Fibroblast of skin of abdomen (primary cell): Measurements from ENCODE around the gene ANTKMT.
"Not testable (repeated sequence)": the region's sequence is repeated elsewhere in the genome, so short reads cannot be mapped to it uniquely, and the experiment has no call there.

Source experiments
- DNase-seq: peaks from one replicate; pipeline ENCODE4 v3.0.0-alpha.2; 2013

Gene ANTKMT

DNA sequence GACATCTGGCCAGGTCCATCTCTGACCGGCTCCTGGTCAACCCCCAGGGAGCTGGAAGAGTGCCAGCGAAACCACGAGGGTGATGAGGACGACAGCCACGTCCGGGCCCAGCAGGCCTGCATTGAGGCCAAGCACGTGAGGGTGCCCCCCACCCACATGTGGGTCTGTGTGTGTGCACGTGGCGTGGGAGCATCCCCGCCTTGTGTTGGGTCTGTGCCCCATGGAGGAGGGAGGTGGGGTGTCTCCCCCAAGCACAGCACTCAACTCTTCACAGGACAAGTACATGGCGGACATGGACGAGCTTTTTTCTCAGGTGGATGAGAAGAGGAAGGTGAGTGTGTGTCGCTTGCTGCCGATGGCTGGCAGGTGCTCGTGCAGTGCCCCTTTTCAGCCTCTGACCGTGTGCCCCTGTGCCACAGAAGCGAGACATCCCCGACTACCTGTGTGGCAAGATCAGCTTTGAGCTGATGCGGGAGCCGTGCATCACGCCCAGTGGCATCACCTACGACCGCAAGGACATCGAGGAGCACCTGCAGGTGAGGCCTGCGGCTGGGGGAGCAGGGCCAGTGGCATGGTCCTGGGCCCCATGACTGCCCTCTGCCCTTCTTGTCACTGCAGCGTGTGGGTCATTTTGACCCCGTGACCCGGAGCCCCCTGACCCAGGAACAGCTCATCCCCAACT, 39.1 kb upstream of the ANTKMT start:
- DNase-seq: no peak

DNA sequence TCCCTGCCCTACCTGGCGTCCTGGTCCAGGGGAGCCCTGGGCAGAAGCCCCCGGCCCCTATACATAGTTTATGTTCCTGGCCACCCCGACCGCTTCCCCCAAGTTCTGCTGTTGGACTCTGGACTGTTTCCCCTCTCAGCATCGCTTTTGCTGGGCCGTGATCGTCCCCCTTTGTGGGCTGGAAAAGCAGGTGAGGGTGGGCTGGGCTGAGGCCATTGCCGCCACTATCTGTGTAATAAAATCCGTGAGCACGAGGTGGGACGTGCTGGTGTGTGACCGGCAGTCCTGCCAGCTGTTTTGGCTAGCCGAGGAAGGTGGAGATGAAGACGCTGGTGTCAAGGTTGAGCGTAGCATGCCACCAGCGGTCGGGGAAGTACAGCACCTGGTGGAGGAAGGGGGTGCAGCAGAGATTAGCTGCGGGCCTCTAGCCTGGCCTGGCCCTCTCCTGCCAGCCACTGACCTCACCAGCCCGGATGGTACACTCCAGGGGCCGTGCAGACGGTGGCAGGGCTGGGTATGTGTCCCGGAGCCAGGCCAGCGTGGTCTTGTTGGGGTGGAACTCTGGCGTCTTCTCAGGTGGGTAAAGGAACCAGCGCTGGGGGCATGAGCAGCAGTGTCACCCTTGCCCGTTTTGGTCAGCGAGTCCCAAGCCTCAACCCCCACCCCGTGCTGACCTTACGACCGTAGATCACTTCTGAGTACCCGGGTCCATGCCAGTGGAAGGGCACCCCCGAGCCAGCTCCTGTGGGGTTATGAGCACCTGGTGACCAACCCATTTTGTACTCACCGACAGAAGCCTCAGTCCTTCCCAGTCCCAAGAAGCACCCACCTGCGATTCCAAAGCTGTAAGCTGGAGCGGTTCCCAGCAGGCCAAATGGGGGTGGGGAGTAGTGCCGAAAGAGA, 38.2 kb upstream of the ANTKMT start:
- DNase-seq: no peak

DNA sequence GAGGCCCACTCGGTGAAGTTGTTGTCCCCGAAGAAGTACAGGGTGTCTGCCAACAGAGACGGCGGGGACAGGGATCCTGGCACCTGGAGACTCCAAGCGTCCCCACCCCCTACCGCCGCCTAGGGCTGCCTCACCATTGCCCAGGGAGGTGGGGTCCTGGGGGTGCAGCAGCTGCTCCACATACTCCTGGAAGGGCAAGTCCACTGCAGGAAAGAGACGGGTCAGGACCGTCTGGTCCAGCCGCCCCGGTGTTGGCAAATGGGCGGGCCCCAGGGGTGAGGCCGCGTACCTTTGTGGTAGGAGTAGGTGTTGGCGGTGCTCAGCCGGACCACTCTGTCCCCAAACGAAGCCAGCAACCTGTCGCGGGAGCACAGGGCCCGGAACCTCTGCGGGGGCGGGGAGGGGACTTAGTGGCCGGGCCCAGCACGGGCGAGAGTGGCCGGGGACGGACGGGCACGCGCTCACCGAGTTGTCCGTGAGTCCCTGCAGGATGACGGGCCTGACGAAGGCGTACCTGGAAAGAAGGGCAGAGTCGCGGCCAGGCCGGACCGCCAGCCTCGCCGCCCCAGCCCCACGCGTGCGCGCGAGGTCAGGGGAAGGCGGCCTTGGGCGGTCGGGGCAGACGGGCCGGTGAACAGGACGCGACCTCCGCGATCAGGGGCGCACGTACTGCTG, 37.4 kb upstream of the ANTKMT start:
- no peak for DNase-seq

DNA sequence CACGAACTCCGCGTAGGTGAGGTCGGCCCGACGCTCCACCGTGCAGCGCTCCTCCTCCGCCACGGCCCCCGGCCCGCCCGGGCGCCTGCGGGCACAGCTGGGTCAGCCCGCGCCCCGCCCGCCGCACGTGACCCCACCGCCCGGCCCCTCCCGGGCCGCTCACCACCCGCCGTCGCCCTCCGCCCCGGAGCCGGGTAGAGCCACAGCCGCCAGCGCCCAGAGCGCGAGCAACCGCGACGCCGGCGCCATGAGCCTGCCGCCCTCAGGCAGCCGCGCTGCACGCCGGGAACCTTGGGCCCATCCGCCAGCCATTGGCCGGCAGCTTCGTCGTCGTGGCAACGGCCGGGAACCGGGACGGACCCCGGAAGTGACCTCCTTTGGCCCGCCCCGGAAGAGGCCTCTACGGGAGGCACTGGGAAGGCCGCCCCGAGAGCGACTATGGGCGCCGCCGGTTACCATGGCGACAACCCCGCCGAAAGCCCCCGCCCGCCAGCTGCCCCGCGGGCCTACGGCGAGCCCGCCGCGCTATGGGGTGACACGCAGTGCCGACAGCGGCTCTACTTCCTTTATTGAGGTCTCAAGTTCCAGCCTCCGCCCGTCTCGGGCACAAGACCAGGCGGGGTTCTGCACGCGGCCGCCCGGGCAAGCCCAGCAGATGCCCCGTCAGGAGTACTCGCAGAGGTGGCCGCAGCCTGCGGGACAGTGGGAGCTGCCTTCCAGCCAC, 36.7 kb upstream of the ANTKMT start, which contains the start of gene JMJD8:
Gene JMJD8 (minus strand): TSS at position 264 of the 724 bp plus-strand sequence. CDS start 15 bp downstream, at position 249.
- DNase-seq: peak; percentile 95

DNA sequence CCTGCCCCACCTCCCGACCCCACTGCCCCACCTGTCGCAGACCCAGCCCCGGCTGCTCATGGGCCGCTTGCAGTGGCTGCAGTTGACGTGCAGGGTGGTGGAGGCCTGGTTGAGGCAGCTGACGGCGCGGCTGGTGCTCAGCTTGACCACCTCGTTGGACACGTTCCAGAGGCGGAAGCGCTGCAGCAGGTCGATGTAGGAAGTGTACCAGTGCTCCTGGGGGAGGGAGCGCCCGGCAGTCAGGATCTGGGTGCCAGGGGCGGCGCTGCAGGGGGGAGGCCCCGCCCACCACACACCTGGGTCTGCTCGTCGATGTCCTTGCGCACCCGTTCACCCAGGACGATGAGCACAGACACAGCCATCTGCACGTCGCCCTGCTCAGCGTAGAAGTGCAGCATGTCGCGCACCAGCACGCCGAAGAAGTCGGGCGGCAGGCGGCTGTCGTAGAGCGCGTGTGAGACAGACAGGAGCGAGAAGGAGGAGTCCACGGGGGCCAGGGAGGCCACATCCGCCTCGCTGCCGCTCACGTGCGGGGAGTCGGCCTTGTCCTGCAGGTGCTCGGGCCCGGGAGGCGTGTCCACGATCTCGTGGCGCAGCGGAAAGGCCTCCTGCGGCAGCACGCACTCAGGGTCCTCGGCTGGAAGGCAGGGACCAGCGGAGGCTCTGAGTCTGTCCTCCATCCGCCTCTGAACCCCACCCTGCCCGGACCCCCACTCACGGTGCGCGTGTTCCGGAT, 35.8 kb upstream of the ANTKMT start:
- DNase-seq: no peak

DNA sequence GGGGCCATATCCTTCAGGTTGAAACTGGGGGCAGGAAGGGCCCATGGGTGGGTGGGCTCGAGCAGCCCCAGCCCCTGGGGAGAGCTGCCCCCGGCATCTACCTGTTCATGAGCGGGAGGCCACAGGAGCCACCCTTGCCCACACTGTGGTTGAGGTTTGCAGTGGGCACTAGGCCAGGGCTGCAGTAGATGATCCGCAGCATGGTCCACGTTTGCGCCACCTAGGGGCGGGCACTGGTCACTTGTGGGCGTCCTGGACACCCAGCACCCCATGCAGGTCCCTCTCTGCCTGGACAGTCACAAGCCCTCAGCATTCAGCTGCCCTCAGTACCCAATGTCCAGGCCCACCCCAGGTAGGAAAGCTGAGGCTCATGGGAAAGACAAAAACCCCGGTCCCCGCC, 35.0 kb upstream of the ANTKMT start:
- peak; percentile 20 for DNase-seq

DNA sequence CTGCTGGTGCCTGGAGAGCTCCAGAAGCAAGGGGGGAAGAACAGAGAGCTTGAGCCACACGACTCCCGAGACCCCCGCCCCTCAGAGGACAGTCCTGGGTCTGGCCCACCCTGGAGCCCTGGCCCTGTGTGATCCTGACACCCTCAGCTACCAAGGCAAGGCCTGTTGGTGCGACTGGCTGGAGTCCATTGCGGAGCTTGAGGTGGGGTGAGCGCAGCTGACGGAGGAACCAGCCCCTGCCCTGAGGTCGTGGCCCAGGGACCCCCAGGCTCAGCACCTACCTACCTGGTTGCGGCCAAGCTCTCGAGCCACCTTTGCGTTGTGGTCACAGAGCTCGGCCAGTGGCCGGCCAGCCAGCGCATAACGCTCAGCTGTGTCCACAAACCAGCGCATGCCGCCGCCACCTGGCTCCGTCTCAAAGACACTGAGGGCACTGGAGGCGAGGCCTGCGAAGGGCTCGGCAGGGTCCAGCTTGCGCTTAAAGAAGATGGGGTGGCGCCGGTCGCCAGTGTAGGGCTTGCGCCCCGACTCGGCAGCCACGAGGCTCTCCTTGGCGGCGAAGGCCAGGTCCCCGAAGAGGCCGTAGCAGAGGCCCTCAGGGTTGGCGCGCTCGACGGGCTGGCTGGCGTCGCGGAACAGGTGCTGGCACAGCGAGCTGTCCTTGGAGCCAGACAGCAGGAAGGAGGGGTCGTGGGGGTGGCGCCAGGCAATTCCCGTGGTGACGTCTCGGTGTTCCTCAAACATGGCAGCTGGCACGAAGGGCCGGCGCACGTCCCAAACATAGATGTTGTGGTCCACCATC, 34.3 kb upstream of the ANTKMT start:
- DNase-seq: no peak

DNA sequence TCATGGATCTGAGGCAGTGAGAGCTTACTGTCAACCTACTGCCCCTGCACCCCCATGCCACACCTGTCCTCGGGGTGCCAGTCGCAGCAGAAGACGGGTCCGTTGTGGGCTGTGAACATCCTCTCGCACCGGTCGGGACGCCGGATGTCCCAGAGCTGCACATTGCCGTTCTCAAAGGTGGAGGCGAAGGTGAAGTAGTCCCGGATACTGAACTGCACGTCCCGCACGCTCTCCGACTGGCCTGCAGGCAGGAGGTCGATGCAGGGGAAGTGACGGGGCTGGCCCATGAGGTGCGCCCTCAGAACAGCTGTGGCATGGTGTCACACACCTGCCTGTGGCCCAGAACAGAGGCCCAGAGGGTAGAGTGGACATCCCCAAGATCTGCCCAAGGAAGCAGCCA, 33.4 kb upstream of the ANTKMT start:
- DNase-seq: no peak

DNA sequence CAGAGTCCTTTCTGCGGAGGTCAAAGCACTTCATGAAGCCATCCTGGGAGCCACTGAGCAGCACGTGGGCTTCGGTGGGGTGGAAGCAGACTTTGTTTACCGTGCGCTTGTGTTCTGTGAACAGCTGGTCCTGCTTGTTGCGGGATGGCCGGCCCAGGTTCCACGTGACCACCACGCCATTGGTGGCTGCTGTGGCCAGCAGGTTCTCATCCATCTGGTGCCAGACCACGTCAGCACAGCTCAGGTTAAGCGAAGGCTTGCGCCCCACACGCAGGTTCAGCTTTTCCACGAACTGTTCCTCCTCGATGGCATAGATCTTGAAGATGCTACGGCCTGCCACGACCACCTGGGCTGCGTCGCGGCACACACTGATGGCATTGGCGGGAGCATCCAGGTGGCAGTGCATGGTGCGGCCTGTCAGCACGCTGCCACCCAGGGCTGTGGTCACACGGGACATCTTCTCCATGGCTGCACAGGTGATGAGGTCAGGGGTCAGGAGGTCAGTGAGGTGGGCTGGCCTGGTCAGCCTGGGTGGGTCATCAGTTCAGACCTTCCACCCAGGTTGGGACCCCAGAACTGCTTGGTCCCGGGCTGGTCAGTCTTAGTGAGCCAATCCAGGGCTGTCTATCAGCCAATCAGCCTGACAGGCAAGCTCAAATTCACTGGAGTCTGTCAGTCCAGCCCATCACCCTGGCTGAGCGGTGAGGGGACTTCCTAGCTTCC, 31.6 kb upstream of the ANTKMT start:
- DNase-seq: no peak

DNA sequence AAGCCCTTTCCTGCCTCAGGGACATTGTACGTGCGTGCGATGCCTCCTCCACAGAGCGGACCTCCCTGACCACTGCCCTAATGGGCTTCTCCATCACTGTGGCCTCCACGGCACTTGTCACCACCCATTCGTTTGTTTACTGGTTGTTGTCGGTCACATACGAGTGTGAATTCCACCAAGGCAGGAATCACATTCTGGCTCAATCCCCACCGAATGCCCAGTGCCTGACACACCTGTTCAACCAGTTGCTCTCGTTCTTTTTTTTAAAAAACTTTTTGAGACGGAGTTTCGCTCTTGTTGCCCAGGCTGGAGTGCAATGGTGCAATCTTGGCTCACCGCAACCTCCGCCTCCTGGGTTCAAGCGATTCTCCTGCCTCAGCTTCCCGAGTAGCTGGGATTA, 29.7 kb upstream of the ANTKMT start:
- not testable (repeated sequence) for DNase-seq

DNA sequence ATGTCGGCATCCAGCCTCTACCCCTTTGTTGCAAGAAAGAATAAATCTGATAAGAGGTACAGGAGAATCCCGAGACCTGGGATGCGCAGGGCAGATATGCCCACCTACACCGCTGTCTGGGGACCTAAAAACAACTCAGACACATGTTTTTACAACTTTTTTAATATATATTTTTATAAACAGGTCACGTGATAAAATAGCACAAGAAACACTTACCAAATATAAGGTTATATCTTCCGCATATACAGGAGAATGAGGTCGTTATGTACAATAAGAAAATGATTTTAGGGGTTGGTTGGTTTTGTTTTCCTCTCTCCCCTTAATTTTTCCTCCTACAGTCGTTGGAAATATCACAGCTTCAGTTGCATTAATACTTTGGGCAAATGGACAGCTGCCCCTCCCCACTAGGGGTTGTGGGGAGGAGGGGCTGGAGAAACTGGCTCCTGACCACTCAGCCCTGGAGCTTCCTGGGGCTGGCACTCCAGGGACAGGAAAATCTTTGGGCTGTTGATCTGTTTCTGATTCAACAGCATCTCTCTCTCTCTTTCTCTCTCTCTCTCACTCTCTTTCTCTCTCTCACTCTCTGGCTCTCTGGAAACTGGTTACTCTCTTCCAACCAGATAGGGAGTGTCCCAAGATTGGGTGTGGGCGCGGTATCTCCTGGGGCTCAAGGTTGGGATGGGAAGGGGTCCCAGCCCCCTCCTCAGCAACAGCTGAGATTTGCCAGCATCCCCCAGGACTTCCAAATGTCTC, 28.4 kb upstream of the ANTKMT start:
- DNase-seq: no peak

DNA sequence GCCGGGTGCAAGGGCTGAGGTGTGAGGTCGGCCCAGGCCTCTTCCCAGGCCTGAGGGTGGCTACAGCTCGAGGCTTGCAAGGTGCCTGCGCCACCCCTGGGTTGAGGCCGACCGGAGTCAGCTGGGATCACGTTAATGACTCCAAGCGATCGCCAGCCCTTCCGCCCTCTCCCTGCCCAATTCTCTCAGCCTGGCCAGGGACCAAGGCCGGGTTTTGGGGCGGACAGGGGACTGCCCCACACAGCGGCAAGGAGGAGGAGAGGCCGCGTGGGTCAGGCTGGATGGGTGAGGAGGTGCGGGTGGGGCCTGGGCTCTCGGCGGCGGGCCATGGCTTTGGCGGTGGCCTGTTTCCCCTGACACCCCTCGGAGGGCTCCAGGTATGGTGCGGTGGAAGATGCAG, 27.6 kb upstream of the ANTKMT start:
- DNase-seq: no peak

DNA sequence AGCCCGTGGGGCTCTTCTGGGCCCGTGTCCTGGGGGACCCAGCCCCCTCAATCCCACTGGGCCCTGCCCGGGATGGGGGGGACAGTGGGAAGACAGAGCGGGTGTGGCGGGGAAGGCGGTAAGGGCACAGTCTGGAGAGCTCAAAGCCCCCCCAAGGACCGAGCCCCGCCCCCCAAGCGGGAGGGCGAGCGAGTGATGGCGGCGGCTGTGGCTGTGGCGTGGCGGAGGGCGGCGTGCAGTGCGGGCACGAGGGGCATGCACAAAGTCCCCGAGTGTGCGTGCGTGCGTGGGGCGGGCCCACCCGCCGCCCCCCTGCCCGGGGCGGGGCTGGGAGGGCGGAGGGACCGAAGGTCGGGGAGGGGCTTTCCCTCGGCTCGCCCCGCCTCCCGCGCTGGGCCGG, 27.2 kb upstream of the ANTKMT start:
- DNase-seq: no peak

DNA sequence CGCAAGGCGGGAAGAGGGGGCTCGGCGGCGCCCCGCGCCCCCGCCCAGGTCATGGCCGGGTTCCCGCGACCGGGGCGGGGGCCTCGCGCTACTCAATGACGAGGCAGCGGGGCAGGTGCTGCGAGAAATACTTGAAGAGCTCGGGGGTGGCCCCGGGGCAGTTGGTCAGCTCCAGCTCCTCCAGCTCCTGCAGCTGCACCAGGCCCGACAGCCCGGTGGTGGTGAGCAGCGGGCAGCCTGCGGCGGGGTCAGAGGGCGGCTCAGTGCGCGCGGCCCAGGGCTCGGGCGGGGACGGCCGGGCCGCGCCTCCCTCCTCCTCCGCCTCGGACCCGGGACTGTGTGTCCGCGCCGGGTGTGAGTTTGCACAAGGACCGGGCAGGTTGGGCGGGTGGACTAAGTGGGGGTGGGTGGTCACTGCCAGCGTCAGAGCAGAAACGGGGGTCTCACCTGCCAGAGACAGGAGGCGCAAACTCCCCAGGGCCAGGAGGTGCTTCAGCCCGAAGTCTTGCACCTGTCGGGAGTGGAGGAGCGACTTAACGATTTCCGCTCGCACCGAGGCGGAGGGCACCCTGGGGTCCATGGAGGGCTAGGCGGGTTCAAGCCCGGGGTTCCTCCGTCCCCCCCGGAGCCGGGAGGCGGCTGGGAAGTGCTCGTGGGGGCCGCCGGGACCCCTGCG, 26.6 kb upstream of the ANTKMT start:
- no peak for DNase-seq

DNA sequence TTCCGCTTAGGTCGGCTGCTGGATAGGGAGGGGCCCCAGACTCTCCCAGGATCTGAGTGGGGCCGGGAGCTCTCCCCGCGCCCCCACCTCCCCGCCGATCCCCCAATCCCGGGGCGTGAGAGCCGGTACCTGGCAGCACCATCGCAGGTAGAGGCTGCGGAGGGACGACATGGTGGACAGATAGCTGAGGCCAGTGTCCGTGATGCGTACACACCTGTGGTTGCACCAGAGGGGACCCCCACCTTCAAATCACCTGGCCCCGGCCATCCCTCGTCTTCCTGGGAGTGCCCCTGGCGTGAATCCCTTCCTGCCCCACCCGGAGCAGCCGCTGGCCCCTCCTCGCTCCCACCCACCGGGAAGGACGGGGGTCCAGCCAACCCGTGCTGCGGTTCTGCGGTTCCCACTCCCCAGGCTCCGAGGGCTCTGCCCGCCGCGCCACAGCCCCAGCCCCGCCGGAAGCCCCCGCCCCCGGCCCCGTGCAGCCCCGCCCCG, 26.0 kb upstream of the ANTKMT start:
- no peak for DNase-seq

DNA sequence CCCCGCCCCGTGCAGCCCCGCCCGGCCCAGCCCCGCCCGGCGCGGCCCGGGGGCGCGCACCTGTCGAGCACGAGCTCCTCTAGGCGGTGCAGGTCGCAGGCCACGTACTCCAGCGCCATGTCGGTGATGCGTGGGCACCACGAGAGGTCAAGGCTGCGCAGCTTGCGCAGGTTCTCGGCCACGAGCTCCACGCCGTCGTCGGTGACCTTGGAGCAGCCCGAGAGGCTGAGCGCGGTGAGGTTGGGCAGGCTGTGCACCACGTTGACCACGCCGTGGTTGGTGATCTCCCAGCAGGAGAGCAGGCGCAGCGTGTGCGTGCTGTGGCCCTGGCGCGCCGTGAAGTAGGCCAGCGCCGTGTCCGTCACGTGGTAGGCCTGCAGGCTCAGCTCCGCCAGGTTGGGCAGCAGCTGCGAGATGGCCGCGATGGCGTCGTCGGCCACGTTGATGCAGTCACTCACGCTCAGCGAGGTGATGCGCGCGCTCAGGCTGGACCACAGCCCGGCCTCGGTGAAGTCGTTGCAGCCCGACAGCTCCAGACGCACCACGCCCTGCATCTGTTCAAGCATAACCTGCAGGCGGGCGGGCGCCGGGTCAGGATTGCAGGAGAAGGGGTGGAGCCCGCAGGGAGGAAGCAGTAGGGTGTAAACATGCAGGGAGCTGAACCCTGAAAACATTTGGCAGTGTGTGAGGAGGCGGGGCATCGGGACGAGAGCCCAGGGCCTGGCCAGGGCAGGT, 25.4 kb upstream of the ANTKMT start:
- DNase-seq: no peak

DNA sequence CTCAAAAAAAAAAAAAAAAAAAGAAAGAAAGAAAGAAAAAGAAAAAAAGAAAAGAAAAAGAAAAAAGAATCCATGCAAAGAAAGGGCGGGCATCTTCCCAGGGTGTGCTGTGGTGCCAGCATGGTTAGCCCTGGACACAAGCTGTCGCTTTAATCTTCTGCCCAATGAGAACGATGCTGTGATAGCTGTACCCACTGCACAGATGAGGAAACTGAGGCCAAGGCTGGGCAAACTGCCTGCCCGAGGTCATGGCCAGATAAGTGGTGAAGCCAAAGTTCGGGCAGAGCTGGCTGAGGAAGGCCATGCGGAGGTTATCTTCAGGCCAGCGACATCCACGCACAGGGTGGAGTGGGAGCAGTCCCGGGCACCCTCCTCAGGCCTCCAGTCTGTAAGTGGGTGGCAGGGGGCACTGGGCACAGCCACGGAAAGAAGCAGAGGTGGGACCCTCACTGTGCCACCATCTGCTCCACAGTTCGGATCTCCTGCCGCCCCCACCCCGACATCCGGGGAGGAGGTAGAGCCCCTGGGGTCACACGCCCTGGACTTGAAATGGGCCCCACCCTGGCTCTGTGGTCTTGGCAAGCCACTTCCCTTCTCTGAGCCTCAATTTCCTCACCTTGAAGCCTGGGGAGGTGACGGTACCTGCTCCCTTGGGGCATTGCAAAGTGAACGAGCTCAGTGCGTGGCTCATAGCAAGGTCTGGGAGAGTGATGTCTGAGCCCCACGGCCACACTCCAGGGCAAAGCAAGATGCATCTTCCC, 21.9 kb upstream of the ANTKMT start:
- DNase-seq: no peak
